ENCODE results near the gene PCCA. TPM values are rescaled to one million over a fixed set of nuclear protein-coding genes. Genes with fewer than 3 reads are reported as not detected.

Gene PCCA
- total RNA-seq, 3 donors from 2014 or later, result 46.6 to 69.8 (median 64.7) TPM

GRCh38 chr13:100506600-100507422, 417.9 kb downstream of the PCCA start:
- no peak for DNase-seq (ENCODE audit: low spot score in 2 of 2)
- H3K9me3 ChIP-seq, result no peaks in the 10 kb centered on the region
- H3K4me3 ChIP-seq, result no peak overlapping the region
- H3K27me3 ChIP-seq, result no peaks in the 10 kb centered on the region
- intact Hi-C loops (cut with DNase I; ENCODE audit: low total_unique reads), result no loop called here
- no peaks in the 10 kb centered on the region for H3K36me3 ChIP-seq
- H3K27ac ChIP-seq, result no peak overlapping the region
- H3K4me1 ChIP-seq, result no peaks in the 10 kb centered on the region
- no peak for TF ChIP-seq POLR2A (IDR thresholded peaks at IDR 0.05)
- no peak for TF ChIP-seq CTCF (IDR thresholded peaks at IDR 0.05)
- TF ChIP-seq POLR2AphosphoS5 (IDR thresholded peaks at IDR 0.05), result no peak

- intact Hi-C loops (cut with DNase I; ENCODE audit: low total_unique reads), result no loop called here
- no peaks in the 10 kb centered on the region for H3K36me3 ChIP-seq
- H3K27me3 ChIP-seq, result no peaks in the 10 kb centered on the region
- TF ChIP-seq POLR2AphosphoS5 (IDR thresholded peaks at IDR 0.05) (no peak), POLR2A (IDR thresholded peaks at IDR 0.05) (no peak), CTCF (IDR thresholded peaks at IDR 0.05) (no peak)
- DNase-seq (ENCODE audit: low spot score in 2 of 2), result no peak
- no peaks in the 10 kb centered on the region for H3K9me3 ChIP-seq
- no peak overlapping the region for H3K27ac ChIP-seq
- no peaks in the 10 kb centered on the region for H3K4me1 ChIP-seq
- no peak overlapping the region for H3K4me3 ChIP-seq
These were observed 419.6 kb downstream of the PCCA start for GRCh38 chr13:100508455-100508854.

GRCh38 chr13:100508996-100509395, 420.1 kb downstream of the PCCA start:
- Histone ChIP-seq H3K4me3 (no peak overlapping the region), H3K27ac (no peak overlapping the region), H3K36me3 (no peaks in the 10 kb centered on the region), H3K9me3 (no peaks in the 10 kb centered on the region), H3K4me1 (no peaks in the 10 kb centered on the region), H3K27me3 (no peaks in the 10 kb centered on the region)
- intact Hi-C loops (cut with DNase I; ENCODE audit: low total_unique reads), result no loop called here
- DNase-seq (ENCODE audit: low spot score in 2 of 2), result no peak
- TF ChIP-seq CTCF (IDR thresholded peaks at IDR 0.05), result no peak
- TF ChIP-seq POLR2A (IDR thresholded peaks at IDR 0.05), result no peak

- no peak overlapping the region for H3K27ac ChIP-seq
- no peaks in the 10 kb centered on the region for H3K27me3 ChIP-seq
- no peaks in the 10 kb centered on the region for H3K4me1 ChIP-seq
- intact Hi-C loops (cut with DNase I; ENCODE audit: low total_unique reads), result no loop called here
- TF ChIP-seq POLR2A (IDR thresholded peaks at IDR 0.05) (no peak), POLR2AphosphoS5 (IDR thresholded peaks at IDR 0.05) (no peak), CTCF (IDR thresholded peaks at IDR 0.05) (no peak)
- H3K36me3 ChIP-seq, result no peaks in the 10 kb centered on the region
- H3K4me3 ChIP-seq, result no peak overlapping the region
- DNase-seq (ENCODE audit: low spot score in 2 of 2), result no peak
- H3K9me3 ChIP-seq, result no peaks in the 10 kb centered on the region
These were observed 421.5 kb downstream of the PCCA start for GRCh38 chr13:100510208-100510957.

- no peaks in the 10 kb centered on the region for H3K36me3 ChIP-seq
- H3K4me1 ChIP-seq, result no peaks in the 10 kb centered on the region
- intact Hi-C loops (cut with DNase I; ENCODE audit: low total_unique reads), result no loop called here
- no peak overlapping the region for H3K4me3 ChIP-seq
- H3K27ac ChIP-seq, result no peak overlapping the region
- no peak for DNase-seq (ENCODE audit: low spot score in 2 of 2)
- TF ChIP-seq POLR2A (IDR thresholded peaks at IDR 0.05) (no peak), POLR2AphosphoS5 (IDR thresholded peaks at IDR 0.05) (no peak), CTCF (IDR thresholded peaks at IDR 0.05) (no peak)
- no peaks in the 10 kb centered on the region for H3K9me3 ChIP-seq
- no peaks in the 10 kb centered on the region for H3K27me3 ChIP-seq
These were observed 422.6 kb downstream of the PCCA start for GRCh38 chr13:100511466-100511865.

Measured in breast epithelium (tissue), 4 donors.